Endothelial cell of umbilical vein (primary cell): ENCODE results near the gene NUDT15. TPM values are rescaled to one million over a fixed set of nuclear protein-coding genes. Genes with fewer than 3 reads are reported as not detected.

Experiments used
- BruUV-seq: library from RNA; stranded (reverse); fragments of 400-500 nt; replicated peaks from 2 replicates; lab custom pipeline; 2021; lab: Mats Ljungman, UMichigan
- CTCF ChIA-PET: fragments of 300-600, 350-600 bp; sonication (Branson Sonifier 250); formaldehyde crosslinking; loops from one replicate; lab custom pipeline; 2021; ENCODE audit warnings: antibody characterized with exemption, inconsistent platforms; lab: Charles Lee
- POLR2A ChIA-PET: fragments of 300-600, 350-600 bp; sonication (Branson Sonifier 250); formaldehyde crosslinking; loops from one replicate; lab custom pipeline; 2021; ENCODE audit warnings: antibody characterized with exemption, inconsistent platforms; lab: Charles Lee
- DNase-seq: peaks from one replicate; pipeline ENCODE4 v3.0.0-alpha.2; 2011; ENCODE audit warnings: low read depth, low spot score
- FAIRE-seq: peaks from 2 replicates; lab custom pipeline; 2011; peaks lifted over from hg19 to GRCh38; lab: Jason Lieb, UNC
- H2AFZ ChIP-seq: 2 replicates; pipeline ENCODE4 v1.6.0; 2012; ENCODE audit warnings: low read depth, low read length, control low read depth, inconsistent platforms
- H3K27ac ChIP-seq: 2 replicates; pipeline ENCODE4 v1.5.1; 2011; ENCODE audit warnings: low read depth, mild to moderate bottlenecking, control low read depth, low read length, moderate library complexity; ENCODE audit not compliant: insufficient read depth
- H3K27me3 ChIP-seq, 2 experiments: 2 replicates each; pipeline versions ENCODE4 v1.6.0 to v1.6.1; 2011; ENCODE audit warnings: low read length in 2 of 2, mixed read lengths in 1 of 2; ENCODE audit not compliant: control insufficient read depth in 2 of 2, insufficient read depth in 2 of 2
- H3K36me3 ChIP-seq, 2 experiments: 2 replicates in 1 of 2; 3 replicates in 1 of 2; pipeline ENCODE4 v1.5.1; 2011; ENCODE audit warnings: low read length in 2 of 2, mild to moderate bottlenecking in 1 of 2, moderate library complexity in 1 of 2; ENCODE audit not compliant: control insufficient read depth in 2 of 2, insufficient read depth in 2 of 2; ENCODE audit errors: extremely low read depth in 1 of 2
- H3K4me1 ChIP-seq: 3 replicates; pipeline ENCODE4 v1.5.1; 2011; ENCODE audit warnings: mild to moderate bottlenecking, low read length; ENCODE audit not compliant: control insufficient read depth, insufficient read depth; ENCODE audit errors: extremely low read depth
- H3K4me2 ChIP-seq: 2 replicates; pipeline ENCODE4 v1.6.1; 2011; ENCODE audit warnings: low read length, control low read depth, mixed read lengths; ENCODE audit not compliant: insufficient read depth
- H3K4me3 ChIP-seq, 3 experiments: fragments of 200-600 bp in 1 of 3; sonication (generic), shearing (Covaris generic) in 1 of 3; replicated peaks in 1 of 3; 2 replicates each; pipeline ENCODE4 v1.5.1; 2011 to 2016; ENCODE audit warnings: control low read depth in 3 of 3, low read length in 3 of 3, mild to moderate bottlenecking in 2 of 3, inconsistent platforms in 1 of 3, low read depth in 1 of 3, moderate library complexity in 1 of 3; ENCODE audit not compliant: insufficient read depth in 1 of 3
- H3K79me2 ChIP-seq: 2 replicates; pipeline ENCODE4 v1.6.0; 2012; ENCODE audit warnings: low read length, inconsistent platforms; ENCODE audit not compliant: control insufficient read depth, insufficient read depth
- H3K9ac ChIP-seq: replicated peaks from 2 replicates; pipeline ENCODE3; 2011; ENCODE audit warnings: low read length, control low read depth; ENCODE audit not compliant: insufficient read depth; ENCODE audit errors: extremely low read depth
- H3K9me1 ChIP-seq: replicated peaks from 3 replicates; pipeline ENCODE4 v1.6.0; 2011; ENCODE audit warnings: mild to moderate bottlenecking, low read length; ENCODE audit not compliant: control insufficient read depth, insufficient read depth; ENCODE audit errors: extremely low read depth
- H3K9me3 ChIP-seq: replicated peaks from 2 replicates; pipeline ENCODE4 v1.5.1; 2012; ENCODE audit warnings: low read length, inconsistent platforms; ENCODE audit not compliant: control insufficient read depth, insufficient read depth
- H4K20me1 ChIP-seq: replicated peaks from 2 replicates; pipeline ENCODE3; 2011; ENCODE audit warnings: mild to moderate bottlenecking, low read length; ENCODE audit not compliant: control insufficient read depth, insufficient read depth; ENCODE audit errors: extremely low read depth
- CTCF ChIP-seq, 2 donors: IDR thresholded peaks; 1 replicate in 1 of 2; 2 replicates in 1 of 2; pipeline ENCODE4 v1.5.1; 2011; ENCODE audit warnings: low read length in 2 of 2, mild to moderate bottlenecking in 2 of 2, moderate library complexity in 2 of 2, control low read depth in 1 of 2, inconsistent platforms in 1 of 2, low read depth in 1 of 2; ENCODE audit not compliant: insufficient read depth in 1 of 2; ENCODE audit errors: extremely low read depth in 1 of 2
- EZH2 ChIP-seq: IDR thresholded peaks from 2 replicates; pipeline ENCODE4 v1.6.1; 2012; ENCODE audit warnings: borderline replicate concordance, low read depth, mild to moderate bottlenecking, moderate library complexity, low read length, inconsistent platforms; ENCODE audit not compliant: severe bottlenecking
- FOS ChIP-seq: IDR thresholded peaks from 2 replicates; pipeline ENCODE4 v1.6.1; 2011; ENCODE audit warnings: mild to moderate bottlenecking, low read length, moderate library complexity, borderline replicate concordance; ENCODE audit not compliant: insufficient read depth
- MYC ChIP-seq: IDR thresholded peaks from one replicate; pipeline ENCODE4 v1.6.1; 2011; ENCODE audit warnings: mild to moderate bottlenecking, low read depth, low read length
- POLR2AphosphoS5 ChIP-seq: IDR thresholded peaks from 2 replicates; pipeline ENCODE4 v1.6.1; 2012; ENCODE audit warnings: low read depth, mild to moderate bottlenecking, control low read depth, low read length, moderate library complexity; ENCODE audit not compliant: insufficient read depth
- dilution Hi-C: fragments of 300-500 bp; cut with MboI; formaldehyde crosslinking; loops from one replicate; pipeline ENCODE4 v1.15.0; 2019; ENCODE audit warnings: low sequenced_read_pairs; ENCODE audit not compliant: extremely low pct_ligation_motif_present
- intact Hi-C: fragments of 100-400 bp; cut with micrococcal nuclease; formaldehyde crosslinking; loops from one replicate; pipeline ENCODE4 v1.10.0; 2022
- polyA plus RNA-seq, 4 experiments: library from polyadenylated mRNA; depleted of rRNA in 3 of 4; stranded (reverse) in 3 of 4; unstranded in 1 of 4; fragments of >200 nt; gene quantifications; 2 replicates each; pipeline versions ENCODE4 v1.2.1 to v1.2.3, GENCODE V29; 2011 to 2012; ENCODE audit warnings: missing spikeins in 1 of 4
- total RNA-seq: library from RNA; stranded (reverse); gene quantifications from 2 replicates; pipeline ENCODE4 v1.2.3, GENCODE V29; 2021
- TF ChIP-seq, protein P1 (sequence below): IDR thresholded peaks from 2 replicates; pipeline ENCODE4 v1.6.1; 2011; ENCODE audit not compliant: insufficient read depth, insufficient read length

The NUDT15 gene
- total and polyA plus RNA-seq, 2 donors (not counting 3 experiments of a cell fraction or from before 2014, with no cell fraction given) = 13.3 to 21.6 TPM

DNA sequence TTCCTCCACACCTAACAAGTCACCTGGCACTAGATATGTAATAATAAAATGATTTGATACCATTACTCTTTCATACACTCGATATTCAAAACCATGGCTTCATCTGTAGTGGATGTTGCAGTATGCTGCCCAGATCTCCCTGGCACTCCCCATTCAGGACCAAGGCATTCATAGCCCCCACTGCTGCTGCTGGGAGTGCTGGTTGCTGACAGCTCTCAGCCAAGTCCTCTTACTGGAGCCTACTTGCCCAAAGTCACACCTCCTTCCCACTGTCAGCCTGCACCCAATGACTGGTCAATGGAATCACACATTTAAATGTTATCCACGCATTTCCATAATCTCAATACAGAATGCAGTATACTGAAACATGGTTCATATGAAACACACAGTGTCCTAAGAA lies 40.1 kb upstream of the NUDT15 start:
- no peak overlapping the region for H3K4me3 ChIP-seq
- H3K27me3 ChIP-seq = no peaks in the 10 kb centered on the region
- TF ChIP-seq FOS = no peak
- TF ChIP-seq, protein P1, sequence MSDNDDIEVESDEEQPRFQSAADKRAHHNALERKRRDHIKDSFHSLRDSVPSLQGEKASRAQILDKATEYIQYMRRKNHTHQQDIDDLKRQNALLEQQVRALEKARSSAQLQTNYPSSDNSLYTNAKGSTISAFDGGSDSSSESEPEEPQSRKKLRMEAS = no peak
- no peak for TF ChIP-seq MYC
- TF ChIP-seq POLR2AphosphoS5 = no peak
- no peak for TF ChIP-seq EZH2
- TF ChIP-seq CTCF (IDR thresholded peaks at IDR 0.05; ENCODE audit: extremely low read depth in 1 of 2, insufficient read depth in 1 of 2, low read depth in 1 of 2, low read length in 2 of 2) = no peak
- H3K36me3 ChIP-seq = peaks cover 0 to 5% of the 10 kb centered on the region in 2 experiments
- POLR2A ChIA-PET = interaction anchor here (1.2 kb wide), 1 partner anchor 41 kb away, joined by 3 read pairs; no protein-coding TSS in a partner anchor
- H3K4me1 ChIP-seq = peaks cover 15% of the 10 kb centered on the region
- H3K9me1 ChIP-seq = no peaks in the 10 kb centered on the region
- H3K9ac ChIP-seq = no peak overlapping the region
- no peaks in the 10 kb centered on the region for H4K20me1 ChIP-seq
- no peak overlapping the region for H3K27ac ChIP-seq
- no peak overlapping the region for H3K4me2 ChIP-seq
- DNase-seq (no peak), FAIRE-seq (no peak)
- no peak overlapping the region for H2AFZ ChIP-seq
- BruUV-seq = no TSS peak
- dilution Hi-C loops = no loop called here
- no peaks in the 10 kb centered on the region for H3K9me3 ChIP-seq
- intact Hi-C loops = loop anchor here (5.0 kb wide), 2 partner anchors 200 to 235 kb away; partner anchors contain the start of gene ITM2B
- peaks cover 40% of the 10 kb centered on the region for H3K79me2 ChIP-seq
- CTCF ChIA-PET = interaction anchor here (1.2 to 2.2 kb wide), 2 partner anchors 9 to 40 kb away, joined by 3 to 6 read pairs; partner anchors contain the start of gene NUDT15
